K562 (cell line): ENCODE measurements around the gene H3-3A. TPM values are rescaled to one million over a fixed set of nuclear protein-coding genes. Genes with fewer than 3 reads are reported as not detected.

Experiments
- CBX8 ChIP-seq: fragments of 200-600 bp; sonication (generic); IDR thresholded peaks from 2 replicates; pipeline ENCODE4 v1.6.1; 2012; ENCODE audit warnings: borderline replicate concordance, mixed run types, low read depth, mild to moderate bottlenecking, moderate library complexity, mixed read lengths, low read length, control low read depth, inconsistent platforms; ENCODE audit not compliant: poor library complexity, severe bottlenecking; ENCODE audit errors: extremely low read depth
- CCAR2 ChIP-seq: fragments of 200-400 bp; formaldehyde crosslinking; IDR thresholded peaks from 2 replicates; pipeline ENCODE4 v1.6.1; 2017; ENCODE audit warnings: mild to moderate bottlenecking, low read depth, low read length
- CREM ChIP-seq: IDR thresholded peaks from 2 replicates; pipeline ENCODE4 v1.6.1; 2014; ENCODE audit warnings: antibody characterized with exemption, low read depth
- DPF2 ChIP-seq: fragments of 450-650 bp; IDR thresholded peaks from 2 replicates; pipeline ENCODE4 v1.6.1; 2016
- EGR1 ChIP-seq: fragments of 450-650 bp; conservative IDR thresholded peaks from 2 replicates; pipeline ENCODE4 v1.6.1; 2017; ENCODE audit warnings: mild to moderate bottlenecking
- HIVEP1 ChIP-seq: fragments of 250-450 bp; sonication (Bioruptor Pico); IDR thresholded peaks from 2 replicates; pipeline ENCODE4 v1.4.0; 2020; ENCODE audit warnings: mild to moderate bottlenecking
- IRF2 ChIP-seq: sonication (generic); formaldehyde crosslinking; IDR thresholded peaks from 2 replicates; pipeline ENCODE4 v1.8.1; 2022; ENCODE audit warnings: mild to moderate bottlenecking, missing genetic modification reagents
- MAX ChIP-seq: sonication (generic); formaldehyde crosslinking; IDR thresholded peaks from 2 replicates; pipeline ENCODE4 v1.9.0; 2022; ENCODE audit warnings: mild to moderate bottlenecking, missing genetic modification reagents
- MED1 ChIP-seq: sonication (generic); formaldehyde crosslinking; IDR thresholded peaks from 2 replicates; pipeline ENCODE4 v1.8.1; 2023; ENCODE audit warnings: missing genetic modification reagents, borderline replicate concordance
- PREB ChIP-seq: sonication (generic); formaldehyde crosslinking; IDR thresholded peaks from 2 replicates; pipeline ENCODE4 v1.8.1; 2023; ENCODE audit warnings: mild to moderate bottlenecking, missing genetic modification reagents
- SMARCB1 ChIP-seq: IDR thresholded peaks from 2 replicates; pipeline ENCODE4 v1.6.1; 2011; ENCODE audit warnings: improper control_type of control experiment, low read depth; ENCODE audit not compliant: insufficient read length
- TRIM24 ChIP-seq, 2 experiments: fragments of 450-650 bp; IDR thresholded peaks; 2 replicates each; pipeline ENCODE4 v1.6.1; 2016
- XRCC5 ChIP-seq: fragments of 200-400 bp; formaldehyde crosslinking; IDR thresholded peaks from 2 replicates; pipeline ENCODE4 v1.6.1; 2017; ENCODE audit warnings: low read depth, mild to moderate bottlenecking, low read length
- ZBTB7A ChIP-seq: IDR thresholded peaks from 2 replicates; pipeline ENCODE4 v1.6.1; 2011; ENCODE audit warnings: low read depth, mild to moderate bottlenecking, low read length, moderate library complexity, borderline replicate concordance; ENCODE audit not compliant: control insufficient read depth
- ZFPM2 ChIP-seq: fragments of 250-450 bp; sonication (Bioruptor Pico); IDR thresholded peaks from 2 replicates; pipeline ENCODE4 v1.5.1; 2022; ENCODE audit warnings: mild to moderate bottlenecking
- ZNF197 ChIP-seq: fragments of 200-800 bp; sonication (Bioruptor generic); IDR thresholded peaks from 2 replicates; pipeline ENCODE4 v1.6.1; 2016; ENCODE audit warnings: low read depth, missing genetic modification characterization, missing compliant biosample characterization
- ZSCAN32 ChIP-seq: fragments of 450-650 bp; formaldehyde crosslinking; IDR thresholded peaks from 2 replicates; pipeline ENCODE4 v1.4.0; 2020; ENCODE audit warnings: mild to moderate bottlenecking, moderate library complexity
- polyA plus RNA-seq, 8 experiments: library from polyadenylated mRNA; depleted of rRNA in 4 of 8; stranded (reverse) in 5 of 8; unstranded in 3 of 8; fragments of >200 nt; fragmentation: Nextera tagmentation in 2 of 8; fragmentation: Illumina TruSeq in 1 of 8; extraction: Ambion mirVana in 2 of 8; extraction: Trizol in 1 of 8; gene quantifications; 2 replicates each; pipeline versions ENCODE4 v1.2.1 to v1.2.3, GENCODE V29; 2011 to 2014; ENCODE audit warnings: inconsistent platforms in 1 of 8, missing spikeins in 1 of 8
- total RNA-seq, 7 experiments: library from RNA; depleted of rRNA in 6 of 7; stranded (reverse); fragments of >200 nt in 6 of 7; fragmentation: Illumina TruSeq in 2 of 7; extraction: Trizol in 2 of 7; gene quantifications; 2 replicates each; pipeline versions ENCODE4 v1.2.1 to v1.2.3, GENCODE V29; 2011 to 2021; ENCODE audit warnings: low replicate concordance in 1 of 7
- TF ChIP-seq, protein P1 (sequence below): fragments of 250-450 bp; sonication (Bioruptor Pico); IDR thresholded peaks from 2 replicates; pipeline ENCODE4 v1.4.0; 2020
- TF ChIP-seq, protein P2 (sequence below): sonication (generic); formaldehyde crosslinking; IDR thresholded peaks from 2 replicates; pipeline ENCODE4 v1.4.0; 2020; ENCODE audit warnings: mild to moderate bottlenecking, missing genetic modification reagents

The H3-3A gene
- total and polyA plus RNA-seq, 9 of the 15 experiments (the other 6 are each of a cell fraction or from before 2014, with no cell fraction given) = 426 to 1,083 (median 591) TPM

- TF ChIP-seq, protein P1, sequence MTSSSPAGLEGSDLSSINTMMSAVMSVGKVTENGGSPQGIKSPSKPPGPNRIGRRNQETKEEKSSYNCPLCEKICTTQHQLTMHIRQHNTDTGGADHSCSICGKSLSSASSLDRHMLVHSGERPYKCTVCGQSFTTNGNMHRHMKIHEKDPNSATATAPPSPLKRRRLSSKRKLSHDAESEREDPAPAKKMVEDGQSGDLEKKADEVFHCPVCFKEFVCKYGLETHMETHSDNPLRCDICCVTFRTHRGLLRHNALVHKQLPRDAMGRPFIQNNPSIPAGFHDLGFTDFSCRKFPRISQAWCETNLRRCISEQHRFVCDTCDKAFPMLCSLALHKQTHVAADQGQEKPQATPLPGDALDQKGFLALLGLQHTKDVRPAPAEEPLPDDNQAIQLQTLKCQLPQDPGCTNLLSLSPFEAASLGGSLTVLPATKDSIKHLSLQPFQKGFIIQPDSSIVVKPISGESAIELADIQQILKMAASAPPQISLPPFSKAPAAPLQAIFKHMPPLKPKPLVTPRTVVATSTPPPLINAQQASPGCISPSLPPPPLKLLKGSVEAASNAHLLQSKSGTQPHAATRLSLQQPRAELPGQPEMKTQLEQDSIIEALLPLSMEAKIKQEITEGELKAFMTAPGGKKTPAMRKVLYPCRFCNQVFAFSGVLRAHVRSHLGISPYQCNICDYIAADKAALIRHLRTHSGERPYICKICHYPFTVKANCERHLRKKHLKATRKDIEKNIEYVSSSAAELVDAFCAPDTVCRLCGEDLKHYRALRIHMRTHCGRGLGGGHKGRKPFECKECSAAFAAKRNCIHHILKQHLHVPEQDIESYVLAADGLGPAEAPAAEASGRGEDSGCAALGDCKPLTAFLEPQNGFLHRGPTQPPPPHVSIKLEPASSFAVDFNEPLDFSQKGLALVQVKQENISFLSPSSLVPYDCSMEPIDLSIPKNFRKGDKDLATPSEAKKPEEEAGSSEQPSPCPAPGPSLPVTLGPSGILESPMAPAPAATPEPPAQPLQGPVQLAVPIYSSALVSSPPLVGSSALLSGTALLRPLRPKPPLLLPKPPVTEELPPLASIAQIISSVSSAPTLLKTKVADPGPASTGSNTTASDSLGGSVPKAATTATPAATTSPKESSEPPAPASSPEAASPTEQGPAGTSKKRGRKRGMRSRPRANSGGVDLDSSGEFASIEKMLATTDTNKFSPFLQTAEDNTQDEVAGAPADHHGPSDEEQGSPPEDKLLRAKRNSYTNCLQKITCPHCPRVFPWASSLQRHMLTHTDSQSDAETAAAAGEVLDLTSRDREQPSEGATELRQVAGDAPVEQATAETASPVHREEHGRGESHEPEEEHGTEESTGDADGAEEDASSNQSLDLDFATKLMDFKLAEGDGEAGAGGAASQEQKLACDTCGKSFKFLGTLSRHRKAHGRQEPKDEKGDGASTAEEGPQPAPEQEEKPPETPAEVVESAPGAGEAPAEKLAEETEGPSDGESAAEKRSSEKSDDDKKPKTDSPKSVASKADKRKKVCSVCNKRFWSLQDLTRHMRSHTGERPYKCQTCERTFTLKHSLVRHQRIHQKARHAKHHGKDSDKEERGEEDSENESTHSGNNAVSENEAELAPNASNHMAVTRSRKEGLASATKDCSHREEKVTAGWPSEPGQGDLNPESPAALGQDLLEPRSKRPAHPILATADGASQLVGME (CRISPR knock-in tag) = no peak
- TF ChIP-seq CREM = peak; percentile 24; the same call in 1 of the 2 replicates
- TF ChIP-seq ZNF197 (CRISPR knock-in tag) = 0 out of 2 replicates have a peak, but pooled peaks have one; percentile 77
- no peak for TF ChIP-seq CBX8
- TF ChIP-seq, protein P2, sequence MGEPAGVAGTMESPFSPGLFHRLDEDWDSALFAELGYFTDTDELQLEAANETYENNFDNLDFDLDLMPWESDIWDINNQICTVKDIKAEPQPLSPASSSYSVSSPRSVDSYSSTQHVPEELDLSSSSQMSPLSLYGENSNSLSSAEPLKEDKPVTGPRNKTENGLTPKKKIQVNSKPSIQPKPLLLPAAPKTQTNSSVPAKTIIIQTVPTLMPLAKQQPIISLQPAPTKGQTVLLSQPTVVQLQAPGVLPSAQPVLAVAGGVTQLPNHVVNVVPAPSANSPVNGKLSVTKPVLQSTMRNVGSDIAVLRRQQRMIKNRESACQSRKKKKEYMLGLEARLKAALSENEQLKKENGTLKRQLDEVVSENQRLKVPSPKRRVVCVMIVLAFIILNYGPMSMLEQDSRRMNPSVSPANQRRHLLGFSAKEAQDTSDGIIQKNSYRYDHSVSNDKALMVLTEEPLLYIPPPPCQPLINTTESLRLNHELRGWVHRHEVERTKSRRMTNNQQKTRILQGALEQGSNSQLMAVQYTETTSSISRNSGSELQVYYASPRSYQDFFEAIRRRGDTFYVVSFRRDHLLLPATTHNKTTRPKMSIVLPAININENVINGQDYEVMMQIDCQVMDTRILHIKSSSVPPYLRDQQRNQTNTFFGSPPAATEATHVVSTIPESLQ (CRISPR knock-in tag) = peak; percentile 62; the same call in 1 of the 2 replicates
- TF ChIP-seq PREB (CRISPR knock-in tag) = no peak
- peak; percentile 84; the same call in 1 of the 2 replicates for TF ChIP-seq ZBTB7A
- no peak for TF ChIP-seq ZSCAN32
- TF ChIP-seq MED1 (CRISPR knock-in tag) = no peak
- TF ChIP-seq XRCC5 = no peak
- TF ChIP-seq ZFPM2 (CRISPR knock-in tag) = no peak
- TF ChIP-seq EGR1 = peak; percentile 84
- no peak for TF ChIP-seq SMARCB1
- peak; percentile 94 for TF ChIP-seq MAX (CRISPR knock-in tag)
- no peak for TF ChIP-seq IRF2 (CRISPR knock-in tag)
- no peak; a peak in 1 of 4 replicates for TF ChIP-seq TRIM24 (IDR thresholded peaks at IDR 0.05)
- no peak for TF ChIP-seq DPF2
- no peak for TF ChIP-seq CCAR2
- TF ChIP-seq HIVEP1 = no peak
Observed at GRCh38 chr1:226083302-226084101, 21.0 kb downstream of the H3-3A start (continued).
